OCI-LY1 (cell line): ENCODE data around the gene PGM2L1.

ENCODE experiments used
- H2AFZ ChIP-seq: fragments of 200-600 bp; sonication (generic), shearing (Covaris generic); 2 replicates; pipeline ENCODE4 v1.6.0; 2014; ENCODE audit warnings: antibody characterized with exemption, mild to moderate bottlenecking, low read length
- H3F3A ChIP-seq: fragments of 200-600 bp; sonication (generic), shearing (Covaris generic); 2 replicates; pipeline ENCODE4 v1.6.0; 2014; ENCODE audit warnings: mild to moderate bottlenecking, antibody characterized with exemption, low read length, moderate library complexity; ENCODE audit not compliant: insufficient read depth
- H3K27ac ChIP-seq: fragments of 200-600 bp; sonication (generic); 2 replicates; pipeline ENCODE4 v1.5.1; 2014; ENCODE audit warnings: low read length, mixed run types, mild to moderate bottlenecking, low read depth; ENCODE audit not compliant: poor library complexity, severe bottlenecking
- H3K27me3 ChIP-seq: fragments of 200-600 bp; sonication (generic); 2 replicates; pipeline ENCODE4 v1.6.0; 2014; ENCODE audit warnings: antibody characterized with exemption, mild to moderate bottlenecking, low read length, moderate library complexity; ENCODE audit not compliant: insufficient read depth
- H3K36me3 ChIP-seq: fragments of 200-600 bp; sonication (generic); 2 replicates; pipeline ENCODE4 v1.6.1; 2014; ENCODE audit warnings: mild to moderate bottlenecking, antibody characterized with exemption, low read length, moderate library complexity, mixed read lengths; ENCODE audit not compliant: insufficient read depth
- H3K4me1 ChIP-seq: fragments of 200-600 bp; sonication (generic); 2 replicates; pipeline ENCODE4 v1.5.1; 2014; ENCODE audit warnings: mild to moderate bottlenecking, low read length, moderate library complexity; ENCODE audit not compliant: insufficient read depth, severe bottlenecking
- H3K4me2 ChIP-seq: fragments of 200-600 bp; sonication (generic), shearing (Covaris generic); 2 replicates; pipeline ENCODE4 v1.6.1; 2014; ENCODE audit warnings: low read length
- H3K4me3 ChIP-seq: fragments of 200-600 bp; sonication (generic); 2 replicates; pipeline ENCODE4 v1.5.1; 2014; ENCODE audit warnings: low read length, low read depth, mild to moderate bottlenecking, mixed read lengths; ENCODE audit not compliant: poor library complexity, severe bottlenecking
- H3K79me2 ChIP-seq: fragments of 200-600 bp; shearing (Covaris generic); 2 replicates; pipeline ENCODE4 v1.6.1; 2016; ENCODE audit warnings: mixed run types, low read length, mixed read lengths; ENCODE audit not compliant: insufficient read depth
- H3K9ac ChIP-seq: fragments of 200-600 bp; sonication (generic), shearing (Covaris generic); 2 replicates; pipeline ENCODE4 v1.6.1; 2014; ENCODE audit warnings: mild to moderate bottlenecking, low read length, mixed read lengths
- H3K9me2 ChIP-seq: fragments of 200-600 bp; sonication (generic), shearing (Covaris generic); 2 replicates; pipeline ENCODE4 v1.6.1; 2014; ENCODE audit warnings: low read depth, mild to moderate bottlenecking, low read length, mixed read lengths
- H3K9me3 ChIP-seq: fragments of 200-600 bp; shearing (Covaris generic); 2 replicates; pipeline ENCODE4 v1.6.1; 2014; ENCODE audit warnings: low read length, mixed read lengths
- H4K20me1 ChIP-seq: fragments of 200-600 bp; sonication (generic), shearing (Covaris generic); 2 replicates; pipeline ENCODE4 v1.6.0; 2016; ENCODE audit warnings: mild to moderate bottlenecking, low read length; ENCODE audit not compliant: insufficient read depth
- CTCF ChIP-seq: fragments of 200-600 bp; sonication (generic), shearing (Covaris generic); IDR thresholded peaks from 2 replicates; pipeline ENCODE4 v1.5.1; 2017; ENCODE audit warnings: mild to moderate bottlenecking, antibody characterized with exemption, low read length, moderate library complexity, mixed read lengths
- EZH2 ChIP-seq: fragments of 200-600 bp; sonication (generic), shearing (Covaris generic); IDR thresholded peaks from 2 replicates; pipeline ENCODE4 v1.8.0; 2017; ENCODE audit warnings: borderline replicate concordance, mixed run types, mild to moderate bottlenecking, antibody characterized with exemption, low read length, moderate library complexity, mixed read lengths

The PGM2L1 gene

GRCh38 chr11:74306435-74307175 lies 91.6 kb downstream of the PGM2L1 start:
- no peaks in the 10 kb centered on the region for H4K20me1 ChIP-seq
- H3K27me3 ChIP-seq = no peaks in the 10 kb centered on the region
- H3F3A ChIP-seq = no peaks in the 10 kb centered on the region
- no peaks in the 10 kb centered on the region for H3K36me3 ChIP-seq
- H3K4me1 ChIP-seq = no peaks in the 10 kb centered on the region
- no peak overlapping the region for H3K27ac ChIP-seq
- H3K9me2 ChIP-seq = no peaks in the 10 kb centered on the region
- TF ChIP-seq EZH2 (no peak), CTCF (no peak)
- no peak overlapping the region for H3K4me3 ChIP-seq
- H2AFZ ChIP-seq = no peak overlapping the region
- no peak overlapping the region for H3K4me2 ChIP-seq
- H3K79me2 ChIP-seq = no peaks in the 10 kb centered on the region
- H3K9me3 ChIP-seq = no peaks in the 10 kb centered on the region
- H3K9ac ChIP-seq = no peak overlapping the region

- Histone ChIP-seq H4K20me1 (no peaks in the 10 kb centered on the region), H3K79me2 (no peaks in the 10 kb centered on the region), H3K4me2 (no peak overlapping the region), H3K9ac (no peak overlapping the region), H3K4me3 (no peak overlapping the region), H3K9me2 (no peaks in the 10 kb centered on the region), H3K27ac (no peak overlapping the region), H3K9me3 (no peaks in the 10 kb centered on the region), H2AFZ (no peak overlapping the region), H3F3A (no peaks in the 10 kb centered on the region), H3K27me3 (no peaks in the 10 kb centered on the region), H3K36me3 (no peaks in the 10 kb centered on the region), H3K4me1 (no peaks in the 10 kb centered on the region)
- TF ChIP-seq CTCF = no peak
- TF ChIP-seq EZH2 = no peak
Measured at GRCh38 chr11:74299015-74299414, 99.2 kb downstream of the PGM2L1 start.

GRCh38 chr11:74297484-74297883 lies 100.7 kb downstream of the PGM2L1 start:
- no peak overlapping the region for H3K4me2 ChIP-seq
- H2AFZ ChIP-seq = no peak overlapping the region
- no peaks in the 10 kb centered on the region for H3K4me1 ChIP-seq
- no peaks in the 10 kb centered on the region for H3K9me2 ChIP-seq
- H4K20me1 ChIP-seq = no peaks in the 10 kb centered on the region
- H3K27me3 ChIP-seq = no peaks in the 10 kb centered on the region
- no peak overlapping the region for H3K4me3 ChIP-seq
- no peaks in the 10 kb centered on the region for H3K9me3 ChIP-seq
- no peak overlapping the region for H3K27ac ChIP-seq
- no peaks in the 10 kb centered on the region for H3F3A ChIP-seq
- TF ChIP-seq CTCF (no peak), EZH2 (no peak)
- H3K9ac ChIP-seq = no peak overlapping the region
- H3K36me3 ChIP-seq = no peaks in the 10 kb centered on the region
- no peaks in the 10 kb centered on the region for H3K79me2 ChIP-seq
